Measurements from ENCODE around the gene SRSF12. TPM values are rescaled to one million over a fixed set of nuclear protein-coding genes. Genes with fewer than 3 reads are reported as not detected.

SRSF12 gene
- total RNA-seq, 1 experiment from 2014 or later, result not detected

- TF ChIP-seq CTCF (IDR thresholded peaks at IDR 0.05 in 2 of 3, conservative IDR thresholded peaks at IDR 0.05 in 1 of 3; ENCODE audit: borderline replicate concordance in 1 of 3, insufficient read depth in 1 of 3, low read depth in 2 of 3, low read length in 2 of 3) (no peak), ZFX (IDR thresholded peaks at IDR 0.05) (no peak), SRF (IDR thresholded peaks at IDR 0.05; ENCODE audit: low read depth) (no peak), ZBTB33 (IDR thresholded peaks at IDR 0.05; ENCODE audit: extremely low read depth, insufficient replicate concordance, low read length) (no peak), JUND (IDR thresholded peaks at IDR 0.05) (no peak)
Measured at GRCh38 chr6:89162047-89162371, 44.1 kb upstream of the SRSF12 start (continued).

GRCh38 chr6:89161326-89162046 is 43.6 kb upstream of the SRSF12 start:
- no peak for TF ChIP-seq EGR1 (IDR thresholded peaks at IDR 0.05; ENCODE audit: low read depth)
- no peak for TF ChIP-seq FOSL1 (IDR thresholded peaks at IDR 0.05; ENCODE audit: low read depth)
- TF ChIP-seq ELF1 (IDR thresholded peaks at IDR 0.05; ENCODE audit: borderline replicate concordance, low read depth), result no peak
- no peak for TF ChIP-seq REST (IDR thresholded peaks at IDR 0.05; ENCODE audit: low read depth)
- TF ChIP-seq ZNF274 (IDR thresholded peaks at IDR 0.05; ENCODE audit: low read depth, low read length), result no peak
- no peak for TF ChIP-seq RAD21 (IDR thresholded peaks at IDR 0.05; ENCODE audit: low read depth)
- no peak for TF ChIP-seq CBX3 (IDR thresholded peaks at IDR 0.05; ENCODE audit: low read depth)
- TF ChIP-seq SP1 (IDR thresholded peaks at IDR 0.05; ENCODE audit: low read depth), result no peak
- peaks cover 7% of the 10 kb centered on the region for H3K79me2 ChIP-seq (ENCODE audit: insufficient read depth, low read length)
- ATAC-seq, result no peak
- H3K27me3 ChIP-seq (ENCODE audit: insufficient read depth, low read length), result no peaks in the 10 kb centered on the region
- DNase-seq (ENCODE audit: low read depth, low spot score), result no peak
- no peaks in the 10 kb centered on the region; the same call in 1 of the 2 replicates for H4K20me1 ChIP-seq (ENCODE audit: insufficient read depth)
- no TSS peak for BruUV-seq (replicated peaks)
- no peaks in the 10 kb centered on the region for H3K9me3 ChIP-seq (ENCODE audit: control insufficient read depth in 1 of 2, insufficient read depth in 1 of 2, low read depth in 1 of 2, low read length in 2 of 2)
- H3K27ac ChIP-seq (ENCODE audit: low read depth, low read length), result no peak overlapping the region
- intact Hi-C loops (cut with micrococcal nuclease), result no loop called here
- ChIA-PET POLR2A (no interaction called here), CTCF (no interaction called here), RAD21 (ENCODE audit: low non-redundant PET in 1 of 2, low total read pairs in 2 of 2, uncharacterized antibody in 2 of 2, unreplicated experiment in 2 of 2) (no interaction called here)
- no peaks in the 10 kb centered on the region for H3K9me2 ChIP-seq (ENCODE audit: insufficient read depth)
- no peak overlapping the region for H2AFZ ChIP-seq (ENCODE audit: low read depth, low read length, poor library complexity, severe bottlenecking)
- peaks cover 16 to 26% of the 10 kb centered on the region in 2 experiments for H3K36me3 ChIP-seq (ENCODE audit: control insufficient read depth in 1 of 2, insufficient read depth in 2 of 2, low read length in 2 of 2)
- H3K4me1 ChIP-seq (ENCODE audit: control insufficient read depth in 1 of 2, insufficient read depth in 2 of 2, low read length in 2 of 2), result no peaks in the 10 kb centered on the region
- H3K9ac ChIP-seq (ENCODE audit: low read length), result no peak overlapping the region
- no peak overlapping the region for H3K4me3 ChIP-seq (replicated peaks in 1 of 2; ENCODE audit: low read depth in 1 of 2, low read length in 2 of 2)
- no peak overlapping the region for H3K4me2 ChIP-seq (ENCODE audit: low read length)
